Measurements from ENCODE around the gene RPS6KA6. TPM values are rescaled to one million over a fixed set of nuclear protein-coding genes. Genes with fewer than 3 reads are reported as not detected.

RPS6KA6 gene
- total RNA-seq, 1 donor from 2014 or later, result 0.27 TPM

- intact Hi-C loops (cut with micrococcal nuclease), result no loop called here
- Mint-ChIP-seq H3K27me3 (ENCODE audit: low read depth) (no peaks in the 10 kb centered on the region), H3K27ac (no peak overlapping the region), H3K36me3 (ENCODE audit: low read depth) (no peaks in the 10 kb centered on the region), H3K4me3 (ENCODE audit: low read depth) (no peak overlapping the region), H3K4me1 (ENCODE audit: low read depth) (no peaks in the 10 kb centered on the region), H3K9me3 (no peaks in the 10 kb centered on the region)
- no peak for DNase-seq (ENCODE audit: low spot score)
These were observed 123.8 kb downstream of the RPS6KA6 start for GRCh38 chrX:84064164-84064563.

GRCh38 chrX:84047339-84047738 lies 140.7 kb downstream of the RPS6KA6 start:
- Mint-ChIP-seq H3K27ac (no peak overlapping the region), H3K9me3 (no peaks in the 10 kb centered on the region), H3K36me3 (ENCODE audit: low read depth) (no peaks in the 10 kb centered on the region), H3K27me3 (ENCODE audit: low read depth) (no peaks in the 10 kb centered on the region), H3K4me1 (ENCODE audit: low read depth) (no peaks in the 10 kb centered on the region), H3K4me3 (ENCODE audit: low read depth) (no peak overlapping the region)
- no peak for DNase-seq (ENCODE audit: low spot score)
- intact Hi-C loops (cut with micrococcal nuclease), result no loop called here

GRCh38 chrX:84046403-84046984 lies 141.5 kb downstream of the RPS6KA6 start:
- Mint-ChIP-seq H3K9me3 (no peaks in the 10 kb centered on the region), H3K27ac (no peak overlapping the region), H3K4me3 (ENCODE audit: low read depth) (no peak overlapping the region), H3K36me3 (ENCODE audit: low read depth) (no peaks in the 10 kb centered on the region), H3K4me1 (ENCODE audit: low read depth) (no peaks in the 10 kb centered on the region), H3K27me3 (ENCODE audit: low read depth) (no peaks in the 10 kb centered on the region)
- intact Hi-C loops (cut with micrococcal nuclease), result no loop called here
- DNase-seq (ENCODE audit: low spot score), result no peak

- Mint-ChIP-seq H3K4me1 (ENCODE audit: low read depth) (no peaks in the 10 kb centered on the region), H3K27me3 (ENCODE audit: low read depth) (no peaks in the 10 kb centered on the region), H3K9me3 (no peaks in the 10 kb centered on the region), H3K27ac (no peak overlapping the region), H3K4me3 (ENCODE audit: low read depth) (no peak overlapping the region), H3K36me3 (ENCODE audit: low read depth) (no peaks in the 10 kb centered on the region)
- intact Hi-C loops (cut with micrococcal nuclease), result no loop called here
- DNase-seq (ENCODE audit: low spot score), result no peak
These were observed 143.9 kb downstream of the RPS6KA6 start for GRCh38 chrX:84044051-84044450.
